Upper lobe of left lung (tissue), 6 donors: Measurements from ENCODE around the gene SIL1. TPM values are rescaled to one million over a fixed set of nuclear protein-coding genes. Genes with fewer than 3 reads are reported as not detected.

Experiments used
- ATAC-seq, 2 donors: fragments of 200-7000 bp; cut with Tn5 transposase; one replicate each; pipeline ENCODE4 v1.9.1; 2022; ENCODE audit warnings: mild to moderate bottlenecking in 2 of 2, moderate library complexity in 2 of 2; ENCODE audit not compliant: low FRiP score in 2 of 2
- DNase-seq, 2 donors: peaks; one replicate each; pipeline ENCODE4 v3.0.0-alpha.2; 2019 to 2020
- H3K27ac ChIP-seq, 4 donors: fragments of 200-600 bp; sonication (generic); one replicate each; pipeline ENCODE4 v1.5.1; 2016 to 2019
- H3K27me3 ChIP-seq, 4 donors: fragments of 200-600 bp; sonication (generic); one replicate each; pipeline ENCODE4 v1.5.1; 2017 to 2019
- H3K36me3 ChIP-seq, 4 donors: fragments of 200-600 bp; sonication (generic); one replicate each; pipeline ENCODE4 v1.5.1; 2016 to 2019
- H3K4me1 ChIP-seq, 4 donors: fragments of 200-600 bp; sonication (generic); one replicate each; pipeline ENCODE4 v1.5.1; 2018 to 2019
- H3K4me3 ChIP-seq, 4 donors: fragments of 200-600 bp; sonication (generic); one replicate each; pipeline ENCODE4 v1.5.1; 2017 to 2019; ENCODE audit warnings: mild to moderate bottlenecking in 2 of 4, moderate library complexity in 1 of 4
- H3K9me3 ChIP-seq, 4 donors: fragments of 200-600 bp; sonication (generic); one replicate each; pipeline ENCODE4 v1.5.1; 2018 to 2019
- CTCF ChIP-seq, 6 experiments: fragments of 450-650 bp in 4 of 6; fragments of 200-600 bp in 2 of 6; sonication (generic) in 2 of 6; IDR thresholded peaks; one replicate each; pipeline ENCODE4 v1.5.1; 2016 to 2019; ENCODE audit warnings: antibody characterized with exemption in 6 of 6
- EP300 ChIP-seq, 4 donors: sonication (generic); formaldehyde crosslinking; IDR thresholded peaks; one replicate each; pipeline ENCODE4 v1.5.1; 2017; ENCODE audit warnings: antibody characterized with exemption in 4 of 4, control low read depth in 2 of 4
- POLR2A ChIP-seq, 4 donors: fragments of 450-650 bp; IDR thresholded peaks; one replicate each; pipeline ENCODE4 v1.5.1; 2016 to 2017; ENCODE audit warnings: antibody characterized with exemption in 4 of 4, mild to moderate bottlenecking in 2 of 4
- POLR2AphosphoS5 ChIP-seq, 2 donors: sonication (generic); formaldehyde crosslinking; IDR thresholded peaks; one replicate each; pipeline ENCODE4 v1.5.1; 2017; ENCODE audit warnings: antibody characterized with exemption in 2 of 2
- WGBS, 2 donors: methylation state at CpG; one replicate each; pipeline ENCODE4 v1.1.5; 2017 to 2018; 5-methylcytosine and 5-hydroxymethylcytosine counted together
- total RNA-seq, 6 donors: library from RNA; depleted of rRNA in 4 of 6; stranded (reverse); fragments of >200 nt in 4 of 6; gene quantifications; one replicate each; pipeline versions ENCODE4 v1.1.0 to v1.2.1, GENCODE V29; 2016 to 2021
- donor health status: DM: no; HTN: no; CAD: no; lungs with moderate emphysema.
- donor health status: DM: no; HTN: yes; CAD: no; lungs with severe emphysema.

SIL1 gene
- total RNA-seq, 6 donors from 2014 or later, result 30.2 to 83.8 (median 51.2) TPM

GRCh38 chr5:138927544-138927943 lies 270.6 kb downstream of the SIL1 start:
- Histone ChIP-seq H3K36me3 (peaks cover 42 to 84% (median 77%) of the 10 kb centered on the region in 4 donors), H3K4me1 (peaks cover 3 to 19% (median 6%) of the 10 kb centered on the region in 4 donors), H3K27me3 (no peaks in the 10 kb centered on the region), H3K4me3 (no peak overlapping the region), H3K9me3 (no peaks in the 10 kb centered on the region), H3K27ac (peak overlapping the region in 2 of 4 donors; percentile 7 to 23)
- 77 to 82% methylated on average over 8 of the region's 8 CpGs for WGBS, 2 donors
- no peak for DNase-seq
- no peak for TF ChIP-seq EP300 (IDR thresholded peaks at IDR 0.05)
- TF ChIP-seq POLR2AphosphoS5 (IDR thresholded peaks at IDR 0.05), result no peak
- no peak for TF ChIP-seq CTCF (IDR thresholded peaks at IDR 0.05)
- no peak for TF ChIP-seq POLR2A (IDR thresholded peaks at IDR 0.05)
- no peak for ATAC-seq

- peak in 1 of 2 donors; percentile 32 for ATAC-seq
- H3K9me3 ChIP-seq, result no peaks in the 10 kb centered on the region
- H3K36me3 ChIP-seq, result peaks cover 37 to 77% (median 70%) of the 10 kb centered on the region in 4 donors
- no peak for TF ChIP-seq POLR2A (IDR thresholded peaks at IDR 0.05)
- TF ChIP-seq POLR2AphosphoS5 (IDR thresholded peaks at IDR 0.05), result no peak
- no peak for TF ChIP-seq CTCF (IDR thresholded peaks at IDR 0.05)
- no peak for TF ChIP-seq EP300 (IDR thresholded peaks at IDR 0.05)
- DNase-seq, result no peak
- no peaks in the 10 kb centered on the region for H3K27me3 ChIP-seq
- H3K4me1 ChIP-seq, result peaks cover 3 to 19% (median 6%) of the 10 kb centered on the region in 4 donors
- WGBS, 2 donors, result 85 to 93% methylated on average over 16 of the region's 16 CpGs
- peak overlapping the region in 2 of 4 donors; percentile 7 for H3K27ac ChIP-seq
- no peak overlapping the region for H3K4me3 ChIP-seq
Observed at GRCh38 chr5:138926688-138927448, 271.3 kb downstream of the SIL1 start.

GRCh38 chr5:138926257-138926656 lies 271.9 kb downstream of the SIL1 start:
- Histone ChIP-seq H3K9me3 (no peaks in the 10 kb centered on the region), H3K27ac (no peak overlapping the region), H3K27me3 (no peaks in the 10 kb centered on the region), H3K4me3 (no peak overlapping the region), H3K4me1 (peaks cover 3 to 19% (median 6%) of the 10 kb centered on the region in 4 donors), H3K36me3 (peaks cover 36 to 71% (median 64%) of the 10 kb centered on the region in 4 donors)
- DNase-seq, result peak in 1 of 2 donors; percentile 63
- 95 to 97% methylated on average over 7 to 11 of the region's 11 CpGs for WGBS, 2 donors
- no peak for TF ChIP-seq POLR2AphosphoS5 (IDR thresholded peaks at IDR 0.05)
- TF ChIP-seq POLR2A (IDR thresholded peaks at IDR 0.05), result no peak
- TF ChIP-seq CTCF (IDR thresholded peaks at IDR 0.05), result no peak
- TF ChIP-seq EP300 (IDR thresholded peaks at IDR 0.05), result no peak
- ATAC-seq, result peak in 1 of 2 donors; percentile 21

- Histone ChIP-seq H3K4me3 (no peak overlapping the region), H3K36me3 (peaks cover 29 to 65% (median 55%) of the 10 kb centered on the region in 4 donors), H3K9me3 (no peaks in the 10 kb centered on the region), H3K27ac (no peak overlapping the region), H3K27me3 (no peaks in the 10 kb centered on the region), H3K4me1 (peaks cover 3 to 19% (median 6%) of the 10 kb centered on the region in 4 donors)
- no peak for TF ChIP-seq POLR2A (IDR thresholded peaks at IDR 0.05)
- no peak for TF ChIP-seq CTCF (IDR thresholded peaks at IDR 0.05)
- TF ChIP-seq POLR2AphosphoS5 (IDR thresholded peaks at IDR 0.05), result no peak
- no peak for TF ChIP-seq EP300 (IDR thresholded peaks at IDR 0.05)
- DNase-seq (no peak), ATAC-seq (no peak)
- WGBS, 2 donors, result 91% methylated on average over 12 of the region's 12 CpGs
Observed at GRCh38 chr5:138925090-138925635, 273.0 kb downstream of the SIL1 start.
